Muscle of back (tissue), 11 donors: ENCODE results near the gene CALML4. TPM values are rescaled to one million over a fixed set of nuclear protein-coding genes. Genes with fewer than 3 reads are reported as not detected.
"Not testable (repeated sequence)": the region's sequence is repeated elsewhere in the genome, so short reads cannot be mapped to it uniquely, and the experiment has no call there.

ENCODE experiments used
- DNase-seq, 3 donors: peaks; one replicate each; pipeline versions ENCODE4 v3.0.0 to v3.0.0-alpha.2; 2013
- polyA plus RNA-seq, 10 donors: library from polyadenylated mRNA; unstranded; fragments of 120-200 nt; gene quantifications; one replicate each; pipeline ENCODE4 v1.2.1, GENCODE V29; 2013; ENCODE audit not compliant: insufficient read length in 10 of 10

CALML4 gene
- polyA plus RNA-seq, 10 donors, result 6.0 to 9.3 (median 7.3) TPM

GRCh38 chr15:68192804-68193486 is 12.2 kb downstream of the CALML4 start:
- DNase-seq, result peak in 1 of 3 donors; percentile 13

DNA sequence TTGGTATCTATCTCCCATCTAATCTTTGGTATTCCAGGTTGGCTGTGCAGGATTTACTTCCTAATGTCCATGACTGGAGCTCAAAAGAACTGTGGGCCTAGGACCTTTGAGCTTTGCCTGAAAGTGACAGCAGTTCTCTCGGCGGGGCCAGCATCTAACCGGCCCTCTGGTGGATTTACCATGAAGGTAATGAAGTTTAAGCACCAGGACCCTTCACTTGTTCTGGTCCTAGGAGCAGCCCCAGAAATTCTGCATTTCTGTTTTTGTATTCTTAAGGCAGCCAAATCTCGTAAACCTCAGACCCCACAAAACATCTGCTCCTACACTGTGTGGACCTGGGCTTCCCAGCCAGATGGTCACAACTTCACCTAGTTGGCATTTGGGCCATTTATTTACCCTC is 13.0 kb downstream of the CALML4 start:
- DNase-seq, result no peak

DNA sequence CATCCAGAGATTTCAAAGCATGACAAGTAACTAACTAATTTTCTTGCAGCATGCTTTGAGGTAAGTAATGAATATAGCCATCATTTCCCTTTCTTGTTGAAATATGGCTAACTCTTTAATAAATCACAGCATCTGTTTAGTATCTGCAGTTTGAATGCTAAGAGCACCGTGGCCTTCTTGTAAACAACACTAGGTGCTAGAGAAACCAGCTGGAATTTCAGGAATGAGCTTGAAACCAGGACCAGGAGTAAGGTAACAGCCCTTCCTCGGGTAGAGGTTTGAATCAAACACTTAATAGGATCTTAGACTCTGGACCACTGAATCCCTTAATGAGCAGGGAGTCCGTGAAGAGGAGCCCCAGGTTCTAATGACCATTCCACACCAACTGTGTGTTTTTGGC is 13.6 kb downstream of the CALML4 start:
- no peak for DNase-seq

GRCh38 chr15:68190048-68190447 is 15.1 kb downstream of the CALML4 start:
- no peak for DNase-seq

- no peak for DNase-seq
Observed at GRCh38 chr15:68188647-68189046, 16.5 kb downstream of the CALML4 start.

DNA sequence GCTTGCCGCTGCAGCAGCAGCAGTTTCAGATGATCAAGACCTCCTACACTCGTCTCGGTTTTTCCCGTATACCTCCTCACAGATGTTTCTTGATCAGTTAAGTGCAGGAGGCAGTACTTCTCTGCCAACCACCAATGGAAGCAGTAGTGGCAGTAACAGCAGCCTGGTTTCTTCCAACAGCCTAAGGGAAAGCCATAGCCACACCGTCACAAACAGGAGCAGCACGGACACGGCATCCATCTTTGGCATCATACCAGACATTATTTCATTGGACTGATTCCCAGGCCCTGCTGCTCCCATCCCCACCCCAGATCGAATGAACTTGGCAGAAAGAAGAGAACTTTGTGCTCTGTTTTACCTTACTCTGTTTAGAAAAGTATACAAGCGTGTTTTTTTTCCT is 17.6 kb downstream of the CALML4 start:
- peak; percentile 79 to 93 (median 88) for DNase-seq

DNA sequence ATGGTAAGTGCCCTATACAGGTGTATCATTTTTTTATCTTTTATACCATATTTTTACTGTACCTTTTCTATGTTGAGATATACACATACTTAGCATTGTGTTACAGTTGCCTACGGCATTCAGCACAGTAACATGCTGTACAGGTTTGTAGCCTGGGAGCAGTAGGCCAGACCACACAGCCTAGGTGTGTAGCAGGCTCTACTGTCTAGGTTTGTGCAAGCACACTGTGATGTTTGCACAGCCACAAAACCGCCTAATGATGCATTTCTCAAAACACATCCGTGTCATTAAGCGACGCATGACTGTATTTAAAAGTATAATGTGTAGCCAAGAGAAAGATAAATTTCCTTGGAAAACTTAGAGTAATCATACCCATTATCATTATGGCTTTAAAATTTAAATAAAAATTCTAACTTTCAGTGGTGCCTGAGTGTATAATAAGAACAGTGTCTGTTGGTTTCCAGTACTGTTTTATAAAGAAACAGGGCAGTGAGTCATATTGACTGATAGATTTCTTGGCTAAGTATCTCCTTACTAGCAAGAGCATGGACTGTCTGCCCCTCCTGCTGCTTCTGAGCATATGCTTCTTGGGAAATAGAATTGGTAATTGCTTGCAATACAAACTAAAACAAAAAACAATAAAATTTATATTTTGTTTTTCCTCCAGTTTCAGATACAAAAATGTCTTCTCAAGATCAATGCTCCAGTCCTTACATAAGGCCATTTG is 18.3 kb downstream of the CALML4 start:
- DNase-seq, result peak in 2 of 3 donors; percentile 37 to 43

- DNase-seq, result no peak
Observed at GRCh38 chr15:68184616-68185480, 20.3 kb downstream of the CALML4 start.

DNA sequence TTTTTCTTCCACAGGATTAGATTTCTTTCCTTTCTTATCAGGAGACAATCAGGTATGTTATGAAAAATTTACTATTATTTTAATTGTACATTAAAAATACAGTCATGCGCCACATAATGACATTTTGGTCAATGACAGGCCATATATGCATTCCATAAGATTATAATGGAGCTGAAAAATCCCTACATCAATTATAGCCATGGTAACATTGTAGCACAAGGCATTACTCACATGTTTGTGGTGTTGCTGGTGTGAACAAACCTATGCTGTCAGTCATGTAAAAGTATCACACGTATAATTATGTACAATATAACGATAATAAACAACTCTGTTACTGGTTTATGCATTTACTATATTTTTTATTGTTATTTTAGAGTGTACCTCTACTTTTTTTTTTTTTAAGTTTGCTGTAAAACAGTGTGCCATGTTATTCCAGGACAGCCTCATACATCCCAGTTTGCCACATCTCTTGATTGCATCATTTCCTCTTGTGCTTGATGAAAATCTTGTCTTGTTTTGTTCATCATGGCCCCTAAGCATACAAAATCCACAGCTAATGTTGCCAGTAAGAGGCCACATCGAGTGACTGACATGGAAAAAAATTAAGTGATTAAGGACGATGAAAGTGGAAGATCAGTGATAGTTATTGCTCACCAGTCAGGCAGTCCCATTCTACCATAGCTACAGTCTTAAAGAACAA is 21.4 kb downstream of the CALML4 start:
- DNase-seq, result no peak

- no peak for DNase-seq
Observed at GRCh38 chr15:68177742-68178141, 27.4 kb downstream of the CALML4 start.

- DNase-seq, result no peak
Observed at GRCh38 chr15:68176601-68177000, 28.5 kb downstream of the CALML4 start.

GRCh38 chr15:68175526-68175925 is 29.6 kb downstream of the CALML4 start:
- DNase-seq, result no peak

GRCh38 chr15:68173119-68173518 is 32.0 kb downstream of the CALML4 start:
- DNase-seq, result no peak

DNA sequence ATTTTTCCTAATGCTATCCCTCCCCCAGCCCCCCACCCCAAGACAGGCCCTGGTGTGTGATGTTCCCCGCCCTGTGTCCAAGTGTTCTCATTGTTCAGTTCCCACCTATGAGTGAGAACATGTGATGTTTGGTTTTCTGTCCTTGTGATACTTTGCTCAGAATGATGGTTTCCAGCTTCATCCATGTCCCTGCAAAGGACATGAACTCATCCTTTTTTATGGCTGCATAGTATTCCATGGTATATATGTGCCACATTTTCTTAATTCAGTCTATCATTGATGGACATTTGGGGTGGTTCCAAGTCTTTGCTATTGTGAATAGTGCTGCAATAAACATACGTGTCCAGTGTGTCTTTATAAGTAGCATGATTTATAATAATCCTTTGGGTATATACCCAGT is 33.1 kb downstream of the CALML4 start:
- DNase-seq, result not testable (repeated sequence)

- no peak for DNase-seq
Observed at GRCh38 chr15:68166847-68167246, 38.3 kb downstream of the CALML4 start.

- peak in 2 of 3 donors; percentile 3 to 12 for DNase-seq
Observed at GRCh38 chr15:68163191-68163590, 41.9 kb downstream of the CALML4 start.

DNA sequence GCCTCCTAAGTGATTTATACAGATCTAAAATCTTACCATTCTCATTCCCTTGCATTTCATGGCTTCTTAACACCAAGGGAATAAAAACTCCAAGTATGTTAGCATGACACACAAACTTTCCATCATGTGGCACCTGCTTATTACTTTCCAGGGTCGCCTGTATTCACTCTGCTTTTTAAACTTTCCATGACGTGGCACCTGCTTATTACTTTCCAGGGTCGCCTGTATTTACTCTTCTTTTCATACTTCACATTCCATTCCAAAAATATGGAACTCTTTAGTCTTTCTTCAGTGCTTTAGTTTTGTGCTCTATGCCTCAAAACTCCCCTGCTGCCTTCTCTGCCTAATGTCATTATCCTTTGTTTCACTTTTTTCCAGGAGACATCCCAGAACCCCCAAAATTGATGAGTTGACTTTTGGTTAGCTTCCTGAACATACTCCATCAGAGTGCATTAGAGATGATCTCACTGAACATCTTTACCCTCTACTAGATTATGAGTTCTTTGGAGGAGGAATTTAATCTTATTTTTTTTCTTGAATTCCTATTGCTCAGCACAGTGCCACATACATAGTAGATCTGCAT is 47.0 kb downstream of the CALML4 start:
- DNase-seq, result peak in 2 of 3 donors; percentile 11 to 34

- no peak for DNase-seq
Observed at GRCh38 chr15:68157074-68157473, 48.1 kb downstream of the CALML4 start.

DNA sequence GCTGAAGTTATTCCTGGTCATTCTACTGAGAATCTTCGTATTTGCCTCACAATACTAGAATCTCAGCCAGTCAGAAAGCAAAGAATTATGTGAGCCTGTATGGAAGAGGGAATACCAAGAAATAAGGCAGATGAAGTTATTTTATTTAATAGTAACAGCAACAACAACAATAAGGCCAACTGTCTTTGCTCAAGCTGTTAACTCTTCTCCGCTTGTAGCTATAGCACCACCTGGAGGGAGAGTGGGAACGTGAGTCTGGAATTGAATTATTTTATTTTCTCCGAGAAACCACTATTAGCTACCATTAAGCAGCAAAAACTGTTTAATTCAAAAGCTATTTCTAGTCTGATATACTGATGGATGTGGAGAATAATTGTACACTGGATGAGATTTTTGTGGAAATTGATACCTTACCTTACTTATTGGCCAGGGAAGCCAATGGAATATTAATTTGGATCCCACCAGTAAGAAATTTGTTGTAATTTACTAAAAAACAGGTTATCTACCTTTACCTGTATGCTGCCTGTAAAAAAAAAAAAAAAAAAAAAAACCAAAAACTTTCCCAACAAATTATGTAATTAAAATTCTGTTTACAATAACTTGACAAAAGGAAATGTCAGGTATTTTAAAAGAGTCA is 50.1 kb downstream of the CALML4 start:
- peak; percentile 59 to 83 (median 72) for DNase-seq

DNA sequence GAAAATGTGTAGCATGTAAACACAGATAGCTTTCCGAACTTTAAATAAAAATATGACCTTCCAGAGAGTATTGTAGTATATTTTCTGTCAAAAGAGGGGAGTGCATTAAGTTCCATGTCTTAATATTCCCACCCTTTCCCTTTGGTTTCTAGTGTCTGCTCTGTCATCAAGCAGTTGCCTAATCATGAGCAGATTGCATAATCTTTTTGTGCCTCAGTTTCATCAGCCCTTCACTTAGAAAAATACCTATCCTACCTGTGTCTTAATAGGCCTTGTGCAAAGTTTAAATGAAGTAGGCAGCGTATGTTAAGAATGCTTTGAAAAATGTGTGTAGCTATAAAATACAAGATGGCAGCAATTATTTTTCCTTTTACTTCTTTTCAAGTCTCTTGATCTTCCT is 52.8 kb downstream of the CALML4 start:
- no peak for DNase-seq

- DNase-seq, result no peak
Observed at GRCh38 chr15:68151277-68151676, 53.9 kb downstream of the CALML4 start.
